ENCODE data around the gene SLC30A3.
A peak's percentile ranks its signal among the peaks of the same experiment; 100 is the strongest.
"Not testable (repeated sequence)": the region's sequence is repeated elsewhere in the genome, so short reads cannot be mapped to it uniquely, and the experiment has no call there.

Gene SLC30A3

DNA sequence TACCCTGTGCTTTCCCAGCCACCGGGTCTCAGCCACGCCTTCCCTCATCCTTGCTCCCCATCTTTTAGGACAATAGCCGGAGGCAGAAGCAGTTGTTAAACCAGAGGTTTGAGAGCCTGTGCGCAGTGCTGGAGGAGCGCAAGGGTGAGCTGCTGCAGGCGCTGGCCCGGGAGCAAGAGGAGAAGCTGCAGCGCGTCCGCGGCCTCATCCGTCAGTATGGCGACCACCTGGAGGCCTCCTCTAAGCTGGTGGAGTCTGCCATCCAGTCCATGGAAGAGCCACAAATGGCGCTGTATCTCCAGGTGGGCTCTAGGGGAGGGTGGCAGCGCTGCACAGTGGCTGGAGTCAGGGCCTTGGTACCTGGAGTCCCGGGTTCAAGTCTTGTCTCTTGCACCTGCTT, 42.7 kb upstream of the SLC30A3 start:
- TF ChIP-seq, protein P1, sequence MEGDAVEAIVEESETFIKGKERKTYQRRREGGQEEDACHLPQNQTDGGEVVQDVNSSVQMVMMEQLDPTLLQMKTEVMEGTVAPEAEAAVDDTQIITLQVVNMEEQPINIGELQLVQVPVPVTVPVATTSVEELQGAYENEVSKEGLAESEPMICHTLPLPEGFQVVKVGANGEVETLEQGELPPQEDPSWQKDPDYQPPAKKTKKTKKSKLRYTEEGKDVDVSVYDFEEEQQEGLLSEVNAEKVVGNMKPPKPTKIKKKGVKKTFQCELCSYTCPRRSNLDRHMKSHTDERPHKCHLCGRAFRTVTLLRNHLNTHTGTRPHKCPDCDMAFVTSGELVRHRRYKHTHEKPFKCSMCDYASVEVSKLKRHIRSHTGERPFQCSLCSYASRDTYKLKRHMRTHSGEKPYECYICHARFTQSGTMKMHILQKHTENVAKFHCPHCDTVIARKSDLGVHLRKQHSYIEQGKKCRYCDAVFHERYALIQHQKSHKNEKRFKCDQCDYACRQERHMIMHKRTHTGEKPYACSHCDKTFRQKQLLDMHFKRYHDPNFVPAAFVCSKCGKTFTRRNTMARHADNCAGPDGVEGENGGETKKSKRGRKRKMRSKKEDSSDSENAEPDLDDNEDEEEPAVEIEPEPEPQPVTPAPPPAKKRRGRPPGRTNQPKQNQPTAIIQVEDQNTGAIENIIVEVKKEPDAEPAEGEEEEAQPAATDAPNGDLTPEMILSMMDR (IDR thresholded peaks at IDR 0.05; ENCODE audit: low read depth, low read length) = no peak
- TF ChIP-seq EZH2phosphoT487 (IDR thresholded peaks at IDR 0.05; ENCODE audit: low read depth) = no peak
- no peak overlapping the region for H3K4me2 ChIP-seq (ENCODE audit: low read length)
- no peaks in the 10 kb centered on the region for H3K79me2 ChIP-seq (ENCODE audit: low read length)
- H3K36me3 ChIP-seq (replicated peaks; ENCODE audit: low read depth, low read length) = no peaks in the 10 kb centered on the region
- no peak overlapping the region for H3K4me3 ChIP-seq (ENCODE audit: low read length)
- no peak overlapping the region for H2AFZ ChIP-seq (ENCODE audit: low read depth, low read length)
- no peaks in the 10 kb centered on the region for H3K9me3 ChIP-seq (ENCODE audit: insufficient read depth, low read length)
- H3K27ac ChIP-seq (ENCODE audit: low read length) = no peak overlapping the region
- H3K4me1 ChIP-seq (ENCODE audit: low read length) = peaks cover 4% of the 10 kb centered on the region
- H3K27me3 ChIP-seq (ENCODE audit: low read depth, low read length) = no peaks in the 10 kb centered on the region
- no peaks in the 10 kb centered on the region for H4K20me1 ChIP-seq (ENCODE audit: insufficient read depth, low read length)
- H3K9ac ChIP-seq (ENCODE audit: low read length) = no peak overlapping the region

DNA sequence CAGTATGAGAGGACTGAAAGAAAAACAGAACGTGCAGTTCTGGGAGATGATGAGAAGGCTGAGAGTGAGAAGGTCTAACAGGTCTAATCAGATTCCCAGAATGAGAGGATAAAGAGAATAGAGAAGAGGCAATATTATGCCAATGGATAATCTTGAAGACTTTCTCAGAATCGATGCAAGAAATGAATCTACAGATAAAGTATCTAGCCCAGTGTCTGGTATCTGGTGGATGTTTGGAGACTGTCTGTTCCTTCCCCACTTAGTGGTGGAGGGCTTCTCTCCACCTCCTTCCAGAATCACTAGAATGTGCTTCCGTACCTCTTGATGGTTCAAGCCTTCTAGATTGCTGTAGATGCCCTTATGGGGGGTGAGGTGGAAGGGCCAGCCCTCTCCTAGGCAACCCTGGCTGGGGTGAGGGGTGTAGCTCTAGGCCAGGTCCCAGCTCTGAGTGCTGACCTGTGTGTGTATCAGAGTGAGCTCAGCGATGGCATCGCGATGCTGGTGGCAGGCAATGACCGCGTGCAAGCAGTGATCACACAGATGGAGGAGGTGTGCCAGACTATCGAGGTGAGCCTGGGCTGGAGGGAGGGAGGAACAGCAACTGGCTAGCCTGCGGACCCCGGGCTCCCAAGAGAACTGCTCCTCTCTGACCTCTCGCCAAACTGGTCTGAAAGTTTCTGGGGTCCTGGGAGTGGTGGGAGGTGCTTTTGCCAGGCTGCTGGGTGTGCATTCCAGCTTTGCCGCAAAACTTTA, 41.8 kb upstream of the SLC30A3 start:
- no peaks in the 10 kb centered on the region for H3K36me3 ChIP-seq (replicated peaks; ENCODE audit: low read depth, low read length)
- H3K27ac ChIP-seq (ENCODE audit: low read length) = no peak overlapping the region
- H3K4me2 ChIP-seq (ENCODE audit: low read length) = no peak overlapping the region
- H4K20me1 ChIP-seq (ENCODE audit: insufficient read depth, low read length) = no peaks in the 10 kb centered on the region
- no peaks in the 10 kb centered on the region for H3K79me2 ChIP-seq (ENCODE audit: low read length)
- H3K4me1 ChIP-seq (ENCODE audit: low read length) = peaks cover 4% of the 10 kb centered on the region
- H3K4me3 ChIP-seq (ENCODE audit: low read length) = no peak overlapping the region
- H3K9ac ChIP-seq (ENCODE audit: low read length) = no peak overlapping the region
- no peak overlapping the region for H2AFZ ChIP-seq (ENCODE audit: low read depth, low read length)
- no peaks in the 10 kb centered on the region for H3K9me3 ChIP-seq (ENCODE audit: insufficient read depth, low read length)
- TF ChIP-seq, protein P1 (IDR thresholded peaks at IDR 0.05; ENCODE audit: low read depth, low read length) = no peak
- no peak for TF ChIP-seq EZH2phosphoT487 (IDR thresholded peaks at IDR 0.05; ENCODE audit: low read depth)
- H3K27me3 ChIP-seq (ENCODE audit: low read depth, low read length) = no peaks in the 10 kb centered on the region

- Histone ChIP-seq H2AFZ (ENCODE audit: low read depth, low read length) (peak overlapping the region; percentile 100), H3K27ac (ENCODE audit: low read length) (peak overlapping the region; percentile 10; the same call in 1 of the 2 replicates), H3K4me3 (ENCODE audit: low read length) (peak overlapping the region; percentile 91), H3K79me2 (ENCODE audit: low read length) (no peaks in the 10 kb centered on the region), H3K4me1 (ENCODE audit: low read length) (peaks cover 4% of the 10 kb centered on the region), H3K9ac (ENCODE audit: low read length) (peak overlapping the region; percentile 70), H3K36me3 (replicated peaks; ENCODE audit: low read depth, low read length) (no peaks in the 10 kb centered on the region), H3K4me2 (ENCODE audit: low read length) (peak overlapping the region; percentile 94), H4K20me1 (ENCODE audit: insufficient read depth, low read length) (no peaks in the 10 kb centered on the region), H3K27me3 (ENCODE audit: low read depth, low read length) (no peaks in the 10 kb centered on the region), H3K9me3 (ENCODE audit: insufficient read depth, low read length) (no peaks in the 10 kb centered on the region)
- TF ChIP-seq, protein P1 (IDR thresholded peaks at IDR 0.05; ENCODE audit: low read depth, low read length) = peak; percentile 78
- TF ChIP-seq EZH2phosphoT487 (IDR thresholded peaks at IDR 0.05; ENCODE audit: low read depth) = no peak
Measured at GRCh38 chr2:27303093-27304025, 40.5 kb upstream of the SLC30A3 start.

- not testable (repeated sequence) for H3K36me3 ChIP-seq (replicated peaks; ENCODE audit: low read depth, low read length); H3K4me3 ChIP-seq (ENCODE audit: low read length); H3K4me1 ChIP-seq (ENCODE audit: low read length); H3K9me3 ChIP-seq (ENCODE audit: insufficient read depth, low read length); H3K27ac ChIP-seq (ENCODE audit: low read length); H2AFZ ChIP-seq (ENCODE audit: low read depth, low read length); H3K27me3 ChIP-seq (ENCODE audit: low read depth, low read length); H4K20me1 ChIP-seq (ENCODE audit: insufficient read depth, low read length); H3K4me2 ChIP-seq (ENCODE audit: low read length); H3K9ac ChIP-seq (ENCODE audit: low read length); H3K79me2 ChIP-seq (ENCODE audit: low read length)
Measured at GRCh38 chr2:27300606-27301005, 37.8 kb upstream of the SLC30A3 start.

Measured in OCI-LY3 (cell line).